ENCODE data around the gene DOCK1. TPM values are rescaled to one million over a fixed set of nuclear protein-coding genes. Genes with fewer than 3 reads are reported as not detected.

DOCK1 gene
- total RNA-seq, 4 donors from 2014 or later = 50.8 to 59.0 (median 53.6) TPM

DNA sequence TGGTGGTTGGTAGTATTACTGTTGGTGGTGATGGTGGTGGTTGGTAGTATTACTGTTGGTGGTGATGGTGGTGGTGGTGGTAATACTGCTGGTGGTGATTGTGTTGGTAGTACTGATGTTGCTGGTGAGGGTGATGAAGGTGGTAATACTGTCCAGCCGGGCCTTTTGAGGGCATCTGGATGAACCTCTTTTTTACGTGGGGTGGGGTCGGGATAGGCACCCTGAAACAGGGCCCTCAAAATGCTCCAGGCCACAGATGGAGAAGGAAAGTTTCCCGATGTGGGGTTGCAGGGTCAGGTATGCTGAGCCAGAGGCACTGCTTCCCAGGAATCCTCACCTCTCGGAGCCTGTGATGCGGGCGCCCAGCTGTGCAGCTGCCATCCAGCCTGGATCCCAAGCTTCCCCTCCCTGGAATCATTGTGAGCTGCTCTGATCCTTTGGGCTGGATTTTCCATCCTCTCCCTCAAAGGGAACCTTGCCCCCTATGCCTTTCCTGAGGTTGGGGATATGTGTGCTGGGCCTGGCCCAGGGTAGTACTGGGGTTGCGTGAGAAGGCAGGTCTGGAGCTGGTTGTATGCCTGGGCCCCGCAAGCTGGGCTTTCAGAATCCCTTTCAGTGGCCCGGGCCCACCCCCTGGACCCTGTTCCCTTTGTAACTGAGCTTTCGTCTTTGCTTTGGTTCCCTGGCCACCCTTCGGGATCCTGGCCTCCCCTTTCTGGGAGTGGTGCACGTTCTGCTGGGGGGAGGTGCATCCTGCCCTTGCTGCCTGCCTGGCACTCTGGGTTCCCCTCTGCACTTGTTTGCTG is 43.3 kb downstream of the DOCK1 start:
- Histone ChIP-seq H3K27ac (no peak overlapping the region), H3K27me3 (no peaks in the 10 kb centered on the region), H3K36me3 (no peaks in the 10 kb centered on the region), H3K4me1 (peaks cover 0 to 10% (median 0%) of the 10 kb centered on the region in 3 donors), H3K9me3 (no peaks in the 10 kb centered on the region), H3K4me3 (no peak overlapping the region)
- no peak for ATAC-seq
- no peak for TF ChIP-seq POLR2A (IDR thresholded peaks at IDR 0.05)
- TF ChIP-seq EP300 (IDR thresholded peaks at IDR 0.05) = no peak
- no peak for TF ChIP-seq CTCF (IDR thresholded peaks at IDR 0.05)
- no peak for TF ChIP-seq POLR2AphosphoS5 (IDR thresholded peaks at IDR 0.05)
- WGBS, 2 donors (ENCODE audit: low coverage in 1 of 2) = 93 to 95% methylated on average over 5 to 7 of the region's 13 CpGs

GRCh38 chr10:126949161-126949503 is 43.9 kb downstream of the DOCK1 start:
- WGBS, 2 donors (ENCODE audit: low coverage in 1 of 2) = no CpG with 5 or more reads among the region's 4 CpGs
- no peaks in the 10 kb centered on the region for H3K9me3 ChIP-seq
- H3K4me3 ChIP-seq = no peak overlapping the region
- peaks cover 0 to 10% (median 0%) of the 10 kb centered on the region in 3 donors for H3K4me1 ChIP-seq
- TF ChIP-seq CTCF (IDR thresholded peaks at IDR 0.05) (no peak), EP300 (IDR thresholded peaks at IDR 0.05) (no peak), POLR2AphosphoS5 (IDR thresholded peaks at IDR 0.05) (no peak), POLR2A (IDR thresholded peaks at IDR 0.05) (no peak)
- no peaks in the 10 kb centered on the region for H3K36me3 ChIP-seq
- no peak for ATAC-seq
- no peak overlapping the region for H3K27ac ChIP-seq
- H3K27me3 ChIP-seq = no peaks in the 10 kb centered on the region

GRCh38 chr10:126950401-126951105 is 45.3 kb downstream of the DOCK1 start:
- Histone ChIP-seq H3K4me1 (peaks cover 0 to 15% (median 0%) of the 10 kb centered on the region in 3 donors), H3K27ac (no peak overlapping the region), H3K36me3 (no peaks in the 10 kb centered on the region), H3K27me3 (no peaks in the 10 kb centered on the region), H3K4me3 (no peak overlapping the region), H3K9me3 (no peaks in the 10 kb centered on the region)
- TF ChIP-seq POLR2AphosphoS5 (IDR thresholded peaks at IDR 0.05) (no peak), POLR2A (IDR thresholded peaks at IDR 0.05) (no peak), EP300 (IDR thresholded peaks at IDR 0.05) (no peak), CTCF (IDR thresholded peaks at IDR 0.05) (no peak)
- ATAC-seq = no peak
- 60 to 71% methylated on average over 2 to 7 of the region's 8 CpGs for WGBS, 2 donors (ENCODE audit: low coverage in 1 of 2)

DNA sequence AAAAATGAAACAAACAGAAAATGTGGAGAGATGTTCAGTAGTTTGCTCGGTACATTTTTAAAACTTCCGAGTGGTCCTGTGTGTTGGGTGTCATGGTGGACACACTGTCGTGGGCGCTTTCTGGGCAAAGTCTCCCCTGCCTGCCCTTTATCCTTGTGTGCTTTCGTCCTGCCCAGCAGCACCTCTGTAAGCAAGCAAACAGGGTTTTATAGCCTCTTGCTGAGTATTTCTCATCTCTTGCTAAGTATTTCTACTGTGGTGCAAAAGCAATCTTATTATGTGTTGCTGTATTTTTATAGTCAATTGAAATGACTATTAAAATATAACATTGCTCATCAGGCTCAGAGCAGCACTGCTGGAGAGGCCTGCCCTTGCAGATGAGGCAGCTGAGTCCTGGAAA is 48.7 kb downstream of the DOCK1 start:
- 80 to 85% methylated on average over 1 to 5 of the region's 5 CpGs for WGBS, 2 donors (ENCODE audit: low coverage in 1 of 2)
- Histone ChIP-seq H3K36me3 (no peaks in the 10 kb centered on the region), H3K27me3 (no peaks in the 10 kb centered on the region), H3K27ac (no peak overlapping the region), H3K4me1 (peaks cover 0 to 17% (median 0%) of the 10 kb centered on the region in 3 donors), H3K9me3 (no peaks in the 10 kb centered on the region), H3K4me3 (no peak overlapping the region)
- ATAC-seq = no peak
- TF ChIP-seq CTCF (IDR thresholded peaks at IDR 0.05) (no peak), EP300 (IDR thresholded peaks at IDR 0.05) (no peak), POLR2AphosphoS5 (IDR thresholded peaks at IDR 0.05) (no peak), POLR2A (IDR thresholded peaks at IDR 0.05) (no peak)
